Astrocyte (in vitro differentiated cells and primary cell): ENCODE results near the gene ASPHD2. TPM values are rescaled to one million over a fixed set of nuclear protein-coding genes. Genes with fewer than 3 reads are reported as not detected.

Source experiments
- DNase-seq: peaks from one replicate; pipeline ENCODE4 v3.0.0-alpha.2; 2010; ENCODE audit warnings: low read depth
- FAIRE-seq: peaks from 2 replicates; lab custom pipeline; 2011; peaks lifted over from hg19 to GRCh38; lab: Jason Lieb, UNC
- H2AFZ ChIP-seq: 2 replicates; pipeline ENCODE4 v1.6.0; 2012; ENCODE audit warnings: low read depth, low read length, inconsistent platforms
- H3K27ac ChIP-seq: 2 replicates; pipeline ENCODE4 v1.5.1; 2011; ENCODE audit warnings: low read depth, low read length, inconsistent platforms
- H3K27me3 ChIP-seq: 2 replicates; pipeline ENCODE4 v1.6.0; 2011; ENCODE audit warnings: low read length, inconsistent platforms; ENCODE audit not compliant: insufficient read depth
- H3K36me3 ChIP-seq: 2 replicates; pipeline ENCODE4 v1.5.1; 2011; ENCODE audit warnings: low read length, inconsistent platforms; ENCODE audit not compliant: insufficient read depth
- H3K4me1 ChIP-seq: 2 replicates; pipeline ENCODE4 v1.5.1; 2011; ENCODE audit warnings: low read length, inconsistent platforms; ENCODE audit not compliant: insufficient read depth
- H3K4me2 ChIP-seq: 2 replicates; pipeline ENCODE4 v1.6.0; 2012; ENCODE audit warnings: low read length, inconsistent platforms
- H3K4me3 ChIP-seq: 2 replicates; pipeline ENCODE4 v1.5.1; 2011; ENCODE audit warnings: low read depth, mild to moderate bottlenecking, low read length, inconsistent platforms; ENCODE audit not compliant: insufficient read depth
- H3K79me2 ChIP-seq: 2 replicates; pipeline ENCODE4 v1.6.0; 2012; ENCODE audit warnings: mild to moderate bottlenecking, low read length, inconsistent platforms; ENCODE audit not compliant: insufficient read depth
- H3K9ac ChIP-seq: 2 replicates; pipeline ENCODE4 v1.6.0; 2012; ENCODE audit warnings: mild to moderate bottlenecking, low read length, inconsistent platforms
- H3K9me3 ChIP-seq: 2 replicates; pipeline ENCODE4 v1.5.1; 2012; ENCODE audit warnings: low read depth, mild to moderate bottlenecking, low read length, inconsistent platforms; ENCODE audit not compliant: insufficient read depth
- H4K20me1 ChIP-seq: 2 replicates; pipeline ENCODE4 v1.6.0; 2012; ENCODE audit warnings: low read length, inconsistent platforms; ENCODE audit not compliant: insufficient read depth
- H3K27ac Mint-ChIP-seq: one replicate; pipeline ENCODE4 v1.8.0; 2021; ENCODE audit warnings: mild to moderate bottlenecking, mixed read lengths; ENCODE audit not compliant: unreplicated experiment
- H3K27me3 Mint-ChIP-seq: one replicate; pipeline ENCODE4 v1.8.0; 2021; ENCODE audit warnings: low read depth, mixed read lengths; ENCODE audit not compliant: unreplicated experiment
- H3K36me3 Mint-ChIP-seq: one replicate; pipeline ENCODE4 v1.8.0; 2021; ENCODE audit warnings: low read depth, mixed read lengths; ENCODE audit not compliant: unreplicated experiment
- H3K4me1 Mint-ChIP-seq: one replicate; pipeline ENCODE4 v1.8.0; 2021; ENCODE audit warnings: low read depth, mixed read lengths; ENCODE audit not compliant: unreplicated experiment
- H3K4me3 Mint-ChIP-seq: one replicate; pipeline ENCODE4 v1.8.0; 2021; ENCODE audit warnings: mild to moderate bottlenecking, moderate library complexity, mixed read lengths; ENCODE audit not compliant: unreplicated experiment
- H3K9me3 Mint-ChIP-seq: one replicate; pipeline ENCODE4 v1.8.0; 2021; ENCODE audit warnings: mild to moderate bottlenecking, mixed read lengths; ENCODE audit not compliant: unreplicated experiment
- EZH2 ChIP-seq: IDR thresholded peaks from 2 replicates; pipeline ENCODE4 v1.6.1; 2012; ENCODE audit warnings: mild to moderate bottlenecking, low read length, inconsistent platforms; ENCODE audit not compliant: insufficient read depth
- total RNA-seq: library from RNA; stranded (reverse); gene quantifications from 2 replicates; pipeline ENCODE4 v1.2.1, GENCODE V29; 2021
- TF ChIP-seq, protein P1 (sequence below): IDR thresholded peaks from 2 replicates; pipeline ENCODE4 v1.5.1; 2011; ENCODE audit warnings: low read depth, mild to moderate bottlenecking, inconsistent platforms, low read length, moderate library complexity; ENCODE audit not compliant: insufficient read depth

Gene ASPHD2
- total RNA-seq, 1 donor from 2014 or later, result 11.7 TPM

DNA sequence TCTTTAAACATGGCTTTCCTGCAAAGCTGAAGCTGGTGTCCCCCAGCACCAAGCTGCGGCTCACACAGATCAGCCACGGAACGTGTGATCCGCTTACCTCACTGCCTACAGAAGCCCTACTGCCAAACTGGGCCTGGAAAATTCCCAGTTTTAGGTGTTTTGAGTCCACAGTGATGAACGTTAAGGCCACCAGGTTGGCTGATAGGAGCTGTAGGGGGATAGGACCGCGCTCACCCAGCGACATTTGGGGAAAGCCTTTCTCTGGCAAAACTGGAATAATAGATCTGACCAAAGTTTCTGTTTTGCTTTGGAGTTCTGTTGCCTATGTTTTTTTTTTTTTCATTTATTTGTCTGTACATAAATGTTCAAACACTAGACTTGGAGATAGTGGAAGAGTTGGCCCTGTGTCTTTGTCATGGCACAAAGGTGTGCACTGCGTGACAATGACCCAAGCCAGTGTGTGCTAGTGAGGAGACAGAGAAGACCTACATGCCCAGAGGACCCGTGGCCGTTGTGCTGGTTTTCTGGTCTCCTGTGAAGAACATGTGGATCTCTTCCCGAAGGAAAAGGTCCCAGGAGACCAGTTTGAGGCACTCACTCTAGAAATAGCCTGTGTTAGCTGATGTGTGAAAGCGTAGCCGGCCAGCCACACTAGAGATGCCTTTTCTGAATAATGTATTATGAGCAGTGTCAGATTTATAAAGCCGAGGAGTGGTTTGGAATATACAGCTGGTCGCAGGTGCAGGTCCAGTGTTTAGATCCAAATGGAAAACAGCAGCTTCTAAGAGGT, 15.0 kb downstream of the ASPHD2 start:
- H3K9ac ChIP-seq, result no peak overlapping the region
- no peak overlapping the region for H3K27ac ChIP-seq
- no peaks in the 10 kb centered on the region for H3K27me3 Mint-ChIP-seq
- no peaks in the 10 kb centered on the region for H3K9me3 Mint-ChIP-seq
- no peaks in the 10 kb centered on the region for H3K79me2 ChIP-seq
- no peak for DNase-seq
- H3K4me2 ChIP-seq, result no peak overlapping the region
- no peaks in the 10 kb centered on the region for H3K9me3 ChIP-seq
- H3K27me3 ChIP-seq, result no peaks in the 10 kb centered on the region
- no peak overlapping the region for H3K4me3 Mint-ChIP-seq
- FAIRE-seq, result no peak
- no peaks in the 10 kb centered on the region for H3K4me1 ChIP-seq
- H2AFZ ChIP-seq, result no peak overlapping the region
- no peak overlapping the region for H3K4me3 ChIP-seq
- peaks cover 6% of the 10 kb centered on the region for H3K36me3 Mint-ChIP-seq
- H4K20me1 ChIP-seq, result no peaks in the 10 kb centered on the region
- no peak overlapping the region for H3K27ac Mint-ChIP-seq
- TF ChIP-seq, protein P1, sequence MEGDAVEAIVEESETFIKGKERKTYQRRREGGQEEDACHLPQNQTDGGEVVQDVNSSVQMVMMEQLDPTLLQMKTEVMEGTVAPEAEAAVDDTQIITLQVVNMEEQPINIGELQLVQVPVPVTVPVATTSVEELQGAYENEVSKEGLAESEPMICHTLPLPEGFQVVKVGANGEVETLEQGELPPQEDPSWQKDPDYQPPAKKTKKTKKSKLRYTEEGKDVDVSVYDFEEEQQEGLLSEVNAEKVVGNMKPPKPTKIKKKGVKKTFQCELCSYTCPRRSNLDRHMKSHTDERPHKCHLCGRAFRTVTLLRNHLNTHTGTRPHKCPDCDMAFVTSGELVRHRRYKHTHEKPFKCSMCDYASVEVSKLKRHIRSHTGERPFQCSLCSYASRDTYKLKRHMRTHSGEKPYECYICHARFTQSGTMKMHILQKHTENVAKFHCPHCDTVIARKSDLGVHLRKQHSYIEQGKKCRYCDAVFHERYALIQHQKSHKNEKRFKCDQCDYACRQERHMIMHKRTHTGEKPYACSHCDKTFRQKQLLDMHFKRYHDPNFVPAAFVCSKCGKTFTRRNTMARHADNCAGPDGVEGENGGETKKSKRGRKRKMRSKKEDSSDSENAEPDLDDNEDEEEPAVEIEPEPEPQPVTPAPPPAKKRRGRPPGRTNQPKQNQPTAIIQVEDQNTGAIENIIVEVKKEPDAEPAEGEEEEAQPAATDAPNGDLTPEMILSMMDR, result no peak
- TF ChIP-seq EZH2, result no peak
- H3K36me3 ChIP-seq, result no peaks in the 10 kb centered on the region
- H3K4me1 Mint-ChIP-seq, result no peaks in the 10 kb centered on the region

DNA sequence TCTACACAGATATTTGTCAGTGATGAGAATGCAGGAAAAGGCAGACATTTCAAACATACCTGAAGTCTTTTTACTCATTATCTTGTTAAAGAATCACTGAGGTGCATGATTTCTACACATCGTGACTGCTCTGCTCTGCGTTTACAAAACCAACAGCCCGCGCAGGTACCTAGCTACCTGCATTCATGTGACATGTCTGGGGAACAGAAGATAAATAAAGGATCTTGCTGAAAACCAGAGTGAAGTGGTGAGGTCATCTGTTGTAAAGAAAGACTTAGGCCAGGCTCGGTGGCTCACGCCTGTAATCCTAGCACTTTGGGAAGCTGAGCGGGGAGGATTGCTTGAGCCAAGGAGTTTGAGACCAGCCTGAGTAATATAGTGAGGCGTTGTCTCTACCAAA, 15.7 kb downstream of the ASPHD2 start:
- no peak overlapping the region for H3K27ac Mint-ChIP-seq

More for the DNA sequence above, 15.7 kb downstream of the ASPHD2 start:
- no peak overlapping the region for H3K4me3 ChIP-seq
- no peaks in the 10 kb centered on the region for H4K20me1 ChIP-seq
- FAIRE-seq (no peak), DNase-seq (no peak)
- Mint-ChIP-seq H3K27me3 (no peaks in the 10 kb centered on the region), H3K36me3 (peaks cover 9% of the 10 kb centered on the region), H3K4me1 (no peaks in the 10 kb centered on the region), H3K9me3 (no peaks in the 10 kb centered on the region), H3K4me3 (no peak overlapping the region)
- no peak overlapping the region for H3K4me2 ChIP-seq
- no peak overlapping the region for H2AFZ ChIP-seq
- no peaks in the 10 kb centered on the region for H3K79me2 ChIP-seq
- no peaks in the 10 kb centered on the region for H3K4me1 ChIP-seq
- H3K27ac ChIP-seq, result no peak overlapping the region
- no peaks in the 10 kb centered on the region for H3K36me3 ChIP-seq
- H3K9ac ChIP-seq, result no peak overlapping the region
- no peaks in the 10 kb centered on the region for H3K9me3 ChIP-seq
- H3K27me3 ChIP-seq, result no peaks in the 10 kb centered on the region
- TF ChIP-seq, protein P1, result no peak
- TF ChIP-seq EZH2, result no peak
